Measurements from ENCODE around the gene CYP1B1. TPM values are rescaled to one million over a fixed set of nuclear protein-coding genes. Genes with fewer than 3 reads are reported as not detected.

The CYP1B1 gene
- total and polyA plus RNA-seq, 4 donors: 9.8 to 47.7 (median 31.3) TPM

DNA sequence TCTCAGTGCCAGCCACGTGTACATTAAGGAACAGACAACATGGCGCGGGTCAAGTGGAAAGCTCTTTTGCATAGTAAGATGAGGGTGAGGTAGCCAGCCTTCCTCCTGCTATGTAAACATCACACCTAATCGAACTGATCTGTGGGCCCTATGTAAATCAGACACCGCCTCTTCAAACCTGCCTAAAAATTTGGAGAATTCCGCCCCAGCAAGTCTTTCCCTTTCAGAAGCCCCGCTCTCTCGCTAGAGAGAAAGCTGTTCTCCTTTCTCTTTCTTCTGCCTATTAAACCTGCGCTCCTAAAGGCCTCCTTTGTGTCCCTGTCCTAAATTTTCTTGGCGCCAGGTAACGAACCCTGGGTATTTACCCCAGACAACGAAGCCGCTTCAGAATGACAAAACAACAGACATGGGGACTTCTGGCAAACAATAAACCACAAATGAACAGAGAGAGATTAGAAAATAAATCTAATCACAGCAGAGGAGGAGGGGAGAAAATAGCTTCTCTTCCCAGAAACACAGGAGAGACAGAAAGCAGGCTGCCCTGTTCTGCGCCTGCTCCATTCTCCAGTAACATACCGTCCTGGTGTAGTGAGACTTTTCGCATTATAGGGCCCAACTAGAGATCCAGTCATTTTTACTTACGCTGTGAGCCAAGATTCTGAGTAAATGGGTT, 31.9 kb upstream of the CYP1B1 start:
- no peak overlapping the region for H3K9ac ChIP-seq (ENCODE audit: insufficient read depth in 1 of 2, low read length in 2 of 2)
- H3K36me3 ChIP-seq (ENCODE audit: control insufficient read depth in 4 of 4, insufficient read depth in 4 of 4, low read length in 4 of 4): no peaks in the 10 kb centered on the region
- H3K4me1 ChIP-seq (ENCODE audit: control insufficient read depth in 5 of 5, insufficient read depth in 5 of 5, low read length in 5 of 5): peaks cover 0 to 11% (median 0%) of the 10 kb centered on the region in 5 donors
- peaks cover 0 to 6% (median under 1%) of the 10 kb centered on the region in 4 donors for H3K9me3 ChIP-seq (ENCODE audit: control insufficient read depth in 4 of 4, insufficient read depth in 3 of 4, low read length in 3 of 4)
- DNase-seq: no peak
- TF ChIP-seq, protein P1, sequence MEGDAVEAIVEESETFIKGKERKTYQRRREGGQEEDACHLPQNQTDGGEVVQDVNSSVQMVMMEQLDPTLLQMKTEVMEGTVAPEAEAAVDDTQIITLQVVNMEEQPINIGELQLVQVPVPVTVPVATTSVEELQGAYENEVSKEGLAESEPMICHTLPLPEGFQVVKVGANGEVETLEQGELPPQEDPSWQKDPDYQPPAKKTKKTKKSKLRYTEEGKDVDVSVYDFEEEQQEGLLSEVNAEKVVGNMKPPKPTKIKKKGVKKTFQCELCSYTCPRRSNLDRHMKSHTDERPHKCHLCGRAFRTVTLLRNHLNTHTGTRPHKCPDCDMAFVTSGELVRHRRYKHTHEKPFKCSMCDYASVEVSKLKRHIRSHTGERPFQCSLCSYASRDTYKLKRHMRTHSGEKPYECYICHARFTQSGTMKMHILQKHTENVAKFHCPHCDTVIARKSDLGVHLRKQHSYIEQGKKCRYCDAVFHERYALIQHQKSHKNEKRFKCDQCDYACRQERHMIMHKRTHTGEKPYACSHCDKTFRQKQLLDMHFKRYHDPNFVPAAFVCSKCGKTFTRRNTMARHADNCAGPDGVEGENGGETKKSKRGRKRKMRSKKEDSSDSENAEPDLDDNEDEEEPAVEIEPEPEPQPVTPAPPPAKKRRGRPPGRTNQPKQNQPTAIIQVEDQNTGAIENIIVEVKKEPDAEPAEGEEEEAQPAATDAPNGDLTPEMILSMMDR (IDR thresholded peaks at IDR 0.05; ENCODE audit: control extremely low read depth, extremely low read depth): no peak
- H3K27me3 ChIP-seq (ENCODE audit: control insufficient read depth in 3 of 3, insufficient read depth in 3 of 3, low read length in 2 of 3): no peaks in the 10 kb centered on the region
- ATAC-seq (ENCODE audit: insufficient read depth, low FRiP score): no peak
- no peak overlapping the region for H3K27ac ChIP-seq (ENCODE audit: low read depth in 1 of 2, low read length in 1 of 2)
- no peak overlapping the region for H3K4me3 ChIP-seq
- WGBS, 2 donors: 92% methylated on average over 17 of the region's 17 CpGs

DNA sequence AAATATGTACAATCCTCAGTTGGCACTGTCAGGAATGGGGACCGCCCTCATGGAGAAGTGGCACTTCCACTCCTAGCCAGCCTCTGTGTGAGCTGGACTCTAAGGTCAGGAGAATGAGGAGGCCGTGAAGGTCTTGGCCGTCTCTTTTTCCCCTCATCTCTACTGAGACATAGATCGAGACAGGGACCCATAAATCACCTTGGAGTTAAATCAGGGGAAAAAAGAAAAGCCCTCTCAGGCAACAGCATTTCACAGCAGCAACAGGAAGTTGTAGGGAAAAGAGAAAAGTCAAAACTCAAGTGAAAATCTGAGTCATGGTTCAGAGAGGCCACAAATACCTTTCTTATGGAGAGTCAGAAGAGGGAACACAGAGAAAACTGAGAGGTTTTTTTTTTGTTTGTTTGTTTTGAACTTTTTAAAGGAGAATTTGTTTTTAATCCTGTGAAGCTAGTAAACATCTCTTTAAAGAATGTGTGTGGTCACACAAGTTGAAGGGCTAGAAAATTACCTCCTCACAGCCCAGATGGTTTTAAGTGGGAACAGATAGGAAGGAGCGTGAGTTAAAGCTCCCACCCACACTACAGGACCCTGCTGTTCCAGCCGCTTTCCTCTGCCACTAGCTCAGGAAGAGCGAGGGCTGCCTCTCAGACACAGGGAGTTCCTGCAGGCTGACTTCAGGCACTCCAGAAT, 30.6 kb upstream of the CYP1B1 start:
- ATAC-seq (ENCODE audit: insufficient read depth, low FRiP score) (peak; percentile 56), DNase-seq (peak in 1 of 3 donors; percentile 54)
- Histone ChIP-seq H3K36me3 (ENCODE audit: control insufficient read depth in 4 of 4, insufficient read depth in 4 of 4, low read length in 4 of 4) (no peaks in the 10 kb centered on the region), H3K27ac (ENCODE audit: low read depth in 1 of 2, low read length in 1 of 2) (peak overlapping the region; percentile 62 to 96), H3K9ac (ENCODE audit: insufficient read depth in 1 of 2, low read length in 2 of 2) (no peak overlapping the region), H3K4me3 (no peak overlapping the region), H3K27me3 (ENCODE audit: control insufficient read depth in 3 of 3, insufficient read depth in 3 of 3, low read length in 2 of 3) (no peaks in the 10 kb centered on the region), H3K4me1 (ENCODE audit: control insufficient read depth in 5 of 5, insufficient read depth in 5 of 5, low read length in 5 of 5) (peaks cover 0 to 11% (median 0%) of the 10 kb centered on the region in 5 donors), H3K9me3 (ENCODE audit: control insufficient read depth in 4 of 4, insufficient read depth in 3 of 4, low read length in 3 of 4) (peaks cover 0 to 6% (median under 1%) of the 10 kb centered on the region in 4 donors)
- TF ChIP-seq, protein P1 (IDR thresholded peaks at IDR 0.05; ENCODE audit: control extremely low read depth, extremely low read depth): no peak
- 38 to 47% methylated on average over 7 of the region's 7 CpGs for WGBS, 2 donors

GRCh38 chr2:38105922-38106321, 30.0 kb upstream of the CYP1B1 start:
- WGBS, 2 donors: 90 to 94% methylated on average over 7 of the region's 7 CpGs
- no peak for DNase-seq
- no peak for ATAC-seq (ENCODE audit: insufficient read depth, low FRiP score)

More at GRCh38 chr2:38105922-38106321, 30.0 kb upstream of the CYP1B1 start:
- peaks cover 0 to 11% (median 0%) of the 10 kb centered on the region in 5 donors for H3K4me1 ChIP-seq (ENCODE audit: control insufficient read depth in 5 of 5, insufficient read depth in 5 of 5, low read length in 5 of 5)
- H3K27me3 ChIP-seq (ENCODE audit: control insufficient read depth in 3 of 3, insufficient read depth in 3 of 3, low read length in 2 of 3): no peaks in the 10 kb centered on the region
- H3K9ac ChIP-seq (ENCODE audit: insufficient read depth in 1 of 2, low read length in 2 of 2): no peak overlapping the region
- H3K27ac ChIP-seq (ENCODE audit: low read depth in 1 of 2, low read length in 1 of 2): peak overlapping the region; percentile 42 to 89
- H3K9me3 ChIP-seq (ENCODE audit: control insufficient read depth in 4 of 4, insufficient read depth in 3 of 4, low read length in 3 of 4): peaks cover 0 to 6% (median under 1%) of the 10 kb centered on the region in 4 donors
- TF ChIP-seq, protein P1 (IDR thresholded peaks at IDR 0.05; ENCODE audit: control extremely low read depth, extremely low read depth): no peak
- H3K36me3 ChIP-seq (ENCODE audit: control insufficient read depth in 4 of 4, insufficient read depth in 4 of 4, low read length in 4 of 4): no peaks in the 10 kb centered on the region
- no peak overlapping the region for H3K4me3 ChIP-seq
